ENCODE measurements around the gene RPH3AL. TPM values are rescaled to one million over a fixed set of nuclear protein-coding genes. Genes with fewer than 3 reads are reported as not detected.

RPH3AL gene
- polyA plus RNA-seq, 1 donor from 2014 or later, result 0.87 TPM

- Histone ChIP-seq H3K27ac (ENCODE audit: low read length) (no peak overlapping the region), H3K4me3 (ENCODE audit: low read length) (no peak overlapping the region), H3K27me3 (ENCODE audit: insufficient read depth, low read depth, low read length) (no peaks in the 10 kb centered on the region), H3K4me2 (ENCODE audit: low read length) (no peak overlapping the region), H3K9ac (ENCODE audit: low read length) (no peak overlapping the region), H3K9me2 (ENCODE audit: insufficient read depth, low read length) (no peaks in the 10 kb centered on the region), H3K9me3 (ENCODE audit: low read length) (peaks cover 12% of the 10 kb centered on the region), H3F3A (ENCODE audit: insufficient read depth, low read length, poor library complexity, severe bottlenecking) (no peaks in the 10 kb centered on the region), H2AFZ (ENCODE audit: low read depth, low read length) (no peak overlapping the region), H3K36me3 (ENCODE audit: insufficient read depth, low read length) (no peaks in the 10 kb centered on the region), H3K79me2 (replicated peaks; ENCODE audit: insufficient read depth, low read length) (no peaks in the 10 kb centered on the region), H4K20me1 (ENCODE audit: insufficient read depth) (no peaks in the 10 kb centered on the region)
- no peak for TF ChIP-seq TAF1 (IDR thresholded peaks at IDR 0.05; ENCODE audit: low read depth)
- TF ChIP-seq REST (IDR thresholded peaks at IDR 0.05; ENCODE audit: borderline replicate concordance), result no peak
- no peak for TF ChIP-seq SMC3 (conservative IDR thresholded peaks at IDR 0.05; ENCODE audit: poor library complexity)
- no peak for TF ChIP-seq POLR2AphosphoS5 (IDR thresholded peaks at IDR 0.05)
- TF ChIP-seq EZH2 (IDR thresholded peaks at IDR 0.05; ENCODE audit: borderline replicate concordance, insufficient read depth, low read length, poor library complexity, severe bottlenecking), result no peak
- no peak for TF ChIP-seq CTCF (IDR thresholded peaks at IDR 0.05; ENCODE audit: poor library complexity, severe bottlenecking)
These were observed 89.3 kb downstream of the RPH3AL start for GRCh38 chr17:263271-263670.

- H3K27me3 ChIP-seq (ENCODE audit: insufficient read depth, low read depth, low read length), result no peaks in the 10 kb centered on the region
- no peak for TF ChIP-seq POLR2AphosphoS5 (IDR thresholded peaks at IDR 0.05)
- no peak for TF ChIP-seq CTCF (IDR thresholded peaks at IDR 0.05; ENCODE audit: poor library complexity, severe bottlenecking)
- no peak for TF ChIP-seq EP300 (conservative IDR thresholded peaks at IDR 0.05; ENCODE audit: poor library complexity, severe bottlenecking)
- no peak for TF ChIP-seq RAD21 (conservative IDR thresholded peaks at IDR 0.05)
- TF ChIP-seq SMC3 (conservative IDR thresholded peaks at IDR 0.05; ENCODE audit: poor library complexity), result no peak
- no peaks in the 10 kb centered on the region for H3K79me2 ChIP-seq (replicated peaks; ENCODE audit: insufficient read depth, low read length)
- no peak overlapping the region for H3K4me3 ChIP-seq (ENCODE audit: low read length)
- no peak overlapping the region for H3K4me2 ChIP-seq (ENCODE audit: low read length)
- no peak overlapping the region for H2AFZ ChIP-seq (ENCODE audit: low read depth, low read length)
- no peaks in the 10 kb centered on the region for H3K36me3 ChIP-seq (ENCODE audit: insufficient read depth, low read length)
- no peak overlapping the region for H3K27ac ChIP-seq (ENCODE audit: low read length)
- no peaks in the 10 kb centered on the region for H4K20me1 ChIP-seq (ENCODE audit: insufficient read depth)
- H3K9me3 ChIP-seq (ENCODE audit: low read length), result peaks cover 12% of the 10 kb centered on the region
- no peak overlapping the region for H3K9ac ChIP-seq (ENCODE audit: low read length)
- no peaks in the 10 kb centered on the region for H3K9me2 ChIP-seq (ENCODE audit: insufficient read depth, low read length)
- H3F3A ChIP-seq (ENCODE audit: insufficient read depth, low read length, poor library complexity, severe bottlenecking), result no peaks in the 10 kb centered on the region
These were observed 91.0 kb downstream of the RPH3AL start for GRCh38 chr17:261635-262034.

All from neural cell (in vitro differentiated cells).